ENCODE data around the gene ARL6IP4. TPM values are rescaled to one million over a fixed set of nuclear protein-coding genes. Genes with fewer than 3 reads are reported as not detected.

Gene ARL6IP4
- total RNA-seq, 2 donors from 2014 or later, result 173 to 228 TPM

GRCh38 chr12:122990561-122990960, 10.1 kb downstream of the ARL6IP4 start:
- Histone ChIP-seq H3K4me3 (no peak overlapping the region), H3K4me1 (ENCODE audit: control insufficient read depth in 1 of 2, low read depth in 2 of 2) (peaks cover 0 to under 1% of the 10 kb centered on the region in 2 donors), H3K36me3 (peaks cover 7% of the 10 kb centered on the region), H3K27ac (no peak overlapping the region), H3K9me3 (no peaks in the 10 kb centered on the region), H3K27me3 (replicated peaks; ENCODE audit: insufficient read depth) (no peaks in the 10 kb centered on the region)
- ATAC-seq (ENCODE audit: insufficient number of reproducible peaks, low FRiP score, low read depth) (no peak), DNase-seq (ENCODE audit: low spot score) (no peak)
- TF ChIP-seq CTCF (IDR thresholded peaks at IDR 0.05), result no peak

- H3K27ac ChIP-seq, result no peak overlapping the region
- H3K9me3 ChIP-seq, result no peaks in the 10 kb centered on the region
- no peak overlapping the region for H3K4me3 ChIP-seq
- H3K27me3 ChIP-seq (replicated peaks; ENCODE audit: insufficient read depth), result no peaks in the 10 kb centered on the region
- TF ChIP-seq CTCF (IDR thresholded peaks at IDR 0.05), result no peak
- no peak for DNase-seq (ENCODE audit: low spot score)
- H3K36me3 ChIP-seq, result peaks cover 7% of the 10 kb centered on the region
- ATAC-seq (ENCODE audit: insufficient number of reproducible peaks, low FRiP score, low read depth), result no peak
- H3K4me1 ChIP-seq (ENCODE audit: control insufficient read depth in 1 of 2, low read depth in 2 of 2), result no peaks in the 10 kb centered on the region
Measured at GRCh38 chr12:122990961-122991622, 10.6 kb downstream of the ARL6IP4 start.

GRCh38 chr12:122991623-122992275, 11.3 kb downstream of the ARL6IP4 start:
- H3K4me1 ChIP-seq (ENCODE audit: control insufficient read depth in 1 of 2, low read depth in 2 of 2), result no peaks in the 10 kb centered on the region
- TF ChIP-seq CTCF (IDR thresholded peaks at IDR 0.05), result no peak
- no peak overlapping the region for H3K27ac ChIP-seq
- no peaks in the 10 kb centered on the region for H3K9me3 ChIP-seq
- H3K27me3 ChIP-seq (replicated peaks; ENCODE audit: insufficient read depth), result no peaks in the 10 kb centered on the region
- DNase-seq (ENCODE audit: low spot score), result no peak
- H3K4me3 ChIP-seq, result no peak overlapping the region
- peaks cover 7% of the 10 kb centered on the region for H3K36me3 ChIP-seq
- no peak for ATAC-seq (ENCODE audit: insufficient number of reproducible peaks, low FRiP score, low read depth)

- Histone ChIP-seq H3K27ac (no peak overlapping the region), H3K27me3 (replicated peaks; ENCODE audit: insufficient read depth) (no peaks in the 10 kb centered on the region), H3K9me3 (no peaks in the 10 kb centered on the region), H3K4me1 (ENCODE audit: control insufficient read depth in 1 of 2, low read depth in 2 of 2) (no peaks in the 10 kb centered on the region), H3K4me3 (no peak overlapping the region), H3K36me3 (peaks cover 4% of the 10 kb centered on the region)
- no peak for ATAC-seq (ENCODE audit: insufficient number of reproducible peaks, low FRiP score, low read depth)
- TF ChIP-seq CTCF (IDR thresholded peaks at IDR 0.05), result no peak
- no peak for DNase-seq (ENCODE audit: low spot score)
Measured at GRCh38 chr12:122992386-122992785, 11.9 kb downstream of the ARL6IP4 start.

- no peak overlapping the region for H3K4me3 ChIP-seq
- no peaks in the 10 kb centered on the region for H3K9me3 ChIP-seq
- H3K27me3 ChIP-seq (replicated peaks; ENCODE audit: insufficient read depth), result no peaks in the 10 kb centered on the region
- no peak for TF ChIP-seq CTCF (IDR thresholded peaks at IDR 0.05)
- H3K36me3 ChIP-seq, result peaks cover 3% of the 10 kb centered on the region
- H3K4me1 ChIP-seq (ENCODE audit: control insufficient read depth in 1 of 2, low read depth in 2 of 2), result no peaks in the 10 kb centered on the region
- ATAC-seq (ENCODE audit: insufficient number of reproducible peaks, low FRiP score, low read depth) (no peak), DNase-seq (ENCODE audit: low spot score) (no peak)
- no peak overlapping the region for H3K27ac ChIP-seq
Measured at GRCh38 chr12:122994140-122994675, 13.7 kb downstream of the ARL6IP4 start.

Data from thoracic aorta (tissue), 2 donors.